ENCODE data around the gene CMTM2. TPM values are rescaled to one million over a fixed set of nuclear protein-coding genes. Genes with fewer than 3 reads are reported as not detected.
"Not testable (repeated sequence)": the region's sequence is repeated elsewhere in the genome, so short reads cannot be mapped to it uniquely, and the experiment has no call there.

The CMTM2 gene
- total RNA-seq, 1 donor from 2014 or later, result not detected

GRCh38 chr16:66605979-66606751, 26.9 kb downstream of the CMTM2 start:
- DNase-seq, result no peak
- intact Hi-C loops (cut with micrococcal nuclease), result loop anchor here (10.0 kb wide), 1 partner anchor 51 kb away; the partner anchor contains the start of genes CKLF and TK2
- Histone ChIP-seq H3K9me3 (replicated peaks) (no peaks in the 10 kb centered on the region), H3K27ac (replicated peaks) (peak overlapping the region; percentile 97), H3K36me3 (peaks cover 18% of the 10 kb centered on the region), H3K4me3 (peak overlapping the region; percentile 88), H3K4me1 (peaks cover 50% of the 10 kb centered on the region), H3K27me3 (ENCODE audit: low read depth) (no peaks in the 10 kb centered on the region)
- no peak for TF ChIP-seq CTCF (IDR thresholded peaks at IDR 0.05; ENCODE audit: borderline replicate concordance)

- intact Hi-C loops (cut with micrococcal nuclease), result loop anchor here (10.0 kb wide), 1 partner anchor 54 kb away; the partner anchor contains the start of genes CKLF and TK2
- H3K27ac ChIP-seq (replicated peaks), result peak overlapping the region; percentile 44
These were observed 29.2 kb downstream of the CMTM2 start for GRCh38 chr16:66608241-66609138.

GRCh38 chr16:66609139-66609510, 29.9 kb downstream of the CMTM2 start:
- Histone ChIP-seq H3K4me1 (peaks cover 43% of the 10 kb centered on the region), H3K4me3 (no peak overlapping the region), H3K9me3 (replicated peaks) (no peaks in the 10 kb centered on the region), H3K27ac (replicated peaks) (peak overlapping the region; percentile 44), H3K27me3 (ENCODE audit: low read depth) (no peaks in the 10 kb centered on the region), H3K36me3 (peaks cover 42% of the 10 kb centered on the region)
- TF ChIP-seq CTCF (IDR thresholded peaks at IDR 0.05; ENCODE audit: borderline replicate concordance), result no peak
- intact Hi-C loops (cut with micrococcal nuclease), result loop anchor here (10.0 kb wide), 1 partner anchor 54 kb away; the partner anchor contains the start of genes CKLF and TK2
- DNase-seq, result no peak

More at GRCh38 chr16:66608241-66609138, 29.2 kb downstream of the CMTM2 start:
- peak; percentile 87 for DNase-seq
- Histone ChIP-seq H3K4me1 (peaks cover 49% of the 10 kb centered on the region), H3K27me3 (ENCODE audit: low read depth) (no peaks in the 10 kb centered on the region), H3K36me3 (peaks cover 40% of the 10 kb centered on the region), H3K4me3 (no peak overlapping the region), H3K9me3 (replicated peaks) (no peaks in the 10 kb centered on the region)
- TF ChIP-seq CTCF (IDR thresholded peaks at IDR 0.05; ENCODE audit: borderline replicate concordance), result peak; percentile 94

GRCh38 chr16:66610111-66610820, 31.0 kb downstream of the CMTM2 start:
- intact Hi-C loops (cut with micrococcal nuclease), result no loop called here
- Histone ChIP-seq H3K36me3 (peaks cover 42% of the 10 kb centered on the region), H3K4me3 (no peak overlapping the region), H3K4me1 (peaks cover 31% of the 10 kb centered on the region), H3K9me3 (replicated peaks) (no peaks in the 10 kb centered on the region), H3K27ac (replicated peaks) (no peak overlapping the region), H3K27me3 (ENCODE audit: low read depth) (no peaks in the 10 kb centered on the region)
- DNase-seq, result no peak
- no peak for TF ChIP-seq CTCF (IDR thresholded peaks at IDR 0.05; ENCODE audit: borderline replicate concordance)

- DNase-seq; intact Hi-C loops (cut with micrococcal nuclease); H3K9me3 ChIP-seq (replicated peaks); H3K27ac ChIP-seq (replicated peaks); H3K4me3 ChIP-seq; H3K27me3 ChIP-seq (ENCODE audit: low read depth): not testable (repeated sequence)
- Histone ChIP-seq H3K4me1 (peaks cover 15% of the 10 kb centered on the region), H3K36me3 (peaks cover 42% of the 10 kb centered on the region)
These were observed 32.6 kb downstream of the CMTM2 start for GRCh38 chr16:66611911-66612310.
